Stimulated activated CD8-positive, alpha-beta memory T cell treated with anti-CD3 and anti-CD28 coated beads, Interleukin-12 subunit alpha, Interleukin-12 subunit beta, amount 100 ng/mL, for 4 hours (primary cell): ENCODE data around the gene CEP112.
"Not testable (repeated sequence)": the region's sequence is repeated elsewhere in the genome, so short reads cannot be mapped to it uniquely, and the experiment has no call there.

Experiments used
- DNase-seq: peaks from one replicate; pipeline ENCODE4 v3.0.0-alpha.2; 2020; ENCODE audit warnings: low read depth

CEP112 gene

GRCh38 chr17:65681763-65682162, 510.2 kb downstream of the CEP112 start:
- DNase-seq = not testable (repeated sequence)

GRCh38 chr17:65679165-65679845, 512.6 kb downstream of the CEP112 start:
- no peak for DNase-seq

GRCh38 chr17:65678546-65678945, 513.4 kb downstream of the CEP112 start:
- DNase-seq = no peak

GRCh38 chr17:65677932-65678331, 514.0 kb downstream of the CEP112 start:
- no peak for DNase-seq

DNA sequence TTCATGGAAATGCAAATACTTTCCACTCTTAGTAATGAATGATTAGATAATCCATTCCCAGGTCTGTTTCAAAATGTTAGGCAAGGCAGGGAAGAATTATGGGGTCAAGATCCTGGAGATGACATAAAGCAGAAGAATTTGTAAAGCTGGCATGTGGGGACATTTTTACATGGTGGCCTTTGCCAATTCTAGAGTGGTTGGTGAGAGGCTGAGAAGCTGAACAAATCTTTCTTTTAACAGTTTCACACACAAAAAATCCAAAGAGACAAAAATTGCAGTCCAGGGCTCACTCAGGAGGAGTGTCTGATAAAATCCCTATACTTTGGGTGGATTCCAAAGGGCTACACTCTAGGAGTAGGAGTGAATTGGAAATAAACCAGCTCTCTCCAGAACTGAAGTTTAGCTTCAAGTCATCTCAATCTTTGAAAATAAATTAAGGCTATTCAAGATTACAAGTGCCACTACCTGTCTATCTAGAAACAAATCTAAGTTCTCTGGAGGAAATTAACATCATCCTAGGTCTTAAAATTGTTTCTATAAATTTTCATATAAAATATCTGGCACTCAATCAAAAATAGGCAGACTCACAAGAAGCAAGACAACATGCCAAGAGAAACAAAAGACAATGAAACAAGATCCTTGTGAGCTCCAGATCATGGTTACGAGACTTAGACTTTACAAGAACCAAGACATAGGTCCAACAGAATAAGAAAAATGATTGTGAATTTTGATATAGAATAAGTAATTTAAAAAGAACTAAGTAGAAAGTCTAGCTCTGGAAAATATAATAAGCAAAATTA, 517.5 kb downstream of the CEP112 start:
- no peak for DNase-seq

DNA sequence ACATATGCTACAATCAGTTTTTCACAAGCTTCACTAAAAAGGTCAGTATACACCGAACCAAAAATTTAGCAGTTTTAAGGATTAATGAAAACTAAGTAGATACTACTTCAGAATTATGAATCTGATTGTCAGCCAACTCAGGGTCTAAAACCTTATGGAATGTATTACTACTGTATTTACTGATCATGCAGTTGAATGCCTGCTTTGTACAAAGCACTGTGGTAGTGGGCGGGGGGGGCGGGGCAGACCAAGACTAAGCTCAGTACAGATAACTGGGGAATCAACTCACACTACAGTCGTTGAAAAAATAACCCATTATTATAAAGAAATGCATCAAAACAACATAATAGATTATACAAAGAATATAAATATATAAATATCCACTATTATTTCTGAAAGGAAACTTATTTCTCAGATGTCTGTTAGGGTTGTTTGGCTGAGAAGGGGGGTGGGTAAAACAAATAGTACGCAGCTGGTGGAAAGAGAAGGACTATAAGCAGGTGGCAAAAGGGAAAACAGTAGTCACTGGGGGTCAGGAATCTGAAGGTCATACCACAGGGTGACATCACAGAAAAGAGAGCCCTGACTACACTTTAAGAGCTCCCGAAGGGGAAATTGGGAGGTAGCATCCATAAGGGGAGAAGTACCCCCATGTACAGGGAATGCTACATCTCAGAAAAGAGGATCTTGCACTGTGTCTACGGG, 521.1 kb downstream of the CEP112 start:
- no peak for DNase-seq

- DNase-seq = no peak
These were observed 523.7 kb downstream of the CEP112 start for GRCh38 chr17:65668211-65668610.

DNA sequence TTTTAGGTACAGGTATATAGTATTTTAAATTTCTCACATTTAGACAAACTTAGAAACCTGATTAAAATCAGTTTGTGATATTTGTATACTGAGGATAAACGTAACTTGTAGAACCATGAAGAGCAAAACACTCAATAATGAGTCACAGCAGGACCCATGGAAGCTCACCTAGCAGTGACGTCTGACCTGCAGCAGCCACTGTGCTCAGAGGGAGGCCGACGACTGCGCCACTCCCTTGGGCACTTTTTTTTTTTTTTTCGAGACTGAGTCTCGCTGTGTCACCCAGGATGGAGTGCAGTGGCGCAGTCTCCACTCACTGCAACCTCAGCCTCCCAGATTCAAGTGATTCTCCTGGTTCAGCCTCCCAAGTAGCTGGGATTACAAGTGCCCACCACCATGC, 524.3 kb downstream of the CEP112 start:
- DNase-seq = no peak

- DNase-seq = no peak
These were observed 525.0 kb downstream of the CEP112 start for GRCh38 chr17:65666876-65667321.

- DNase-seq = no peak
These were observed 526.0 kb downstream of the CEP112 start for GRCh38 chr17:65665966-65666365.

DNA sequence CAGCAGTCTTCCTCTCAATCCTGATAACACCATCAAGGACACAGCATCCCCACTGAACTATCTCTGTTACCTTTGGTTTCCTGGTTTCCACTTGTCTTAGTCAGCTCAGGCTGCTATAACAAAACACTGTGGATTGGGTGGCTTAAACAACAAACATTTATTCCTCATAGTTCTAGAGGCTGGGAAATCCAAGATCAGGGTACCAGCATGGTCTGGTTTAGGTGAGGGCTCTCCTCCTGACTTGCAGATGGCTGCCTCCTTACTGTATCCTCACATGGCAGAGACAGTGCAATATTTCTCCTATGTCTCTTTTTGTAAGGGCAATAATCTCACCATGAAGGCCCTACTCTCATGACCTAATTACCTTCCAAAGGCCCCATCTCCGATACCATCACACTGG, 527.2 kb downstream of the CEP112 start:
- DNase-seq = no peak

GRCh38 chr17:65664266-65664665, 527.7 kb downstream of the CEP112 start:
- no peak for DNase-seq

- no peak for DNase-seq
These were observed 529.7 kb downstream of the CEP112 start for GRCh38 chr17:65662196-65662595.

GRCh38 chr17:65660947-65661346, 531.0 kb downstream of the CEP112 start:
- no peak for DNase-seq

GRCh38 chr17:65660078-65660477, 531.9 kb downstream of the CEP112 start:
- no peak for DNase-seq

GRCh38 chr17:65659512-65659911, 532.4 kb downstream of the CEP112 start:
- DNase-seq = no peak

DNA sequence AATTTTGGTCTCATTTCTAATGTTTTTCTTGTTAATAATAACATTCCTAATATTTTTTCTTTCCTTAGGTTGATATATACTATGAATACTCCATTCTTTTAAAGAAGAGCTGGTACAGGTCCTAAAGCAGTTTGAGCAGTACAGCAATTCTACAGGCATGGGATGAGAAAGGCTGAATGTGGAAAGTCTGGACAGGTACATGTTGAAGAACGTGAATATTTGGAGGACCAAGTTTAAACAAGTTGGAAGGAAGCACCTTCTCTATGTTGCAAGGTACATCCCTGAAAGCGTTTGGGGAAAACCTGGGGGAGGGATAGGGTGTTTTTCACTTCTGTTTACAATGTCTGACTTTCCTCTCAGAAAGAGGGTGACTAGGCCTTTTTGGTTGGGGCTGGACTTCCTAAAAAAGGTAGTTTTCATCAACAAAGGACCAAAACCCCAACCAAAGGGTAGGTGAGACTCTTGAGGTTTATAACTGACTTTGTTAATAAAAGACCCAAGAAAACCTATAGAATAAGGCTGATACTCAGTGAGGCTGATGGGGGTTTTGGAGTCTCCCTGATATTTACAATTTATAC, 534.6 kb downstream of the CEP112 start:
- DNase-seq = no peak

- no peak for DNase-seq
These were observed 535.3 kb downstream of the CEP112 start for GRCh38 chr17:65656390-65657250.

- DNase-seq = no peak
These were observed 536.2 kb downstream of the CEP112 start for GRCh38 chr17:65655706-65656105.

DNA sequence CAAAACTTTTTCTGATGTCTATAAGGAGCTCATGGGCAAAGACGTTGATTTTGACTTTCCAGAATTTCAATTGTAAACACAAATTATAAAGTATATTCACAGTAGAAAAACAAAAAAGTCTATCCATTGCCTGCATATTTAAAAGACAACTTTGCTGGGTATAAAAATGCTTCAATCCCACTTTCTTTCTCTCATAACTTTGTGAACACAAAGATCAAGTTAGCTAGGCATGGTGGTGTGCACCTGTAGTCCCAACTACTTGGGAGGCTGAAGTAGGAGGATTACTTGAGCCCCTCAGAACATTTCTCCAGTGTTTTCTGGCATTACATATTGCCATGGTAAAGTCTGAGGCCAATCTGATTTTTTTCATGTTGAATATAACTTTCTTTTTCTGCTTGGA, 547.4 kb downstream of the CEP112 start:
- DNase-seq = no peak

- DNase-seq = no peak
These were observed 553.5 kb downstream of the CEP112 start for GRCh38 chr17:65638221-65638975.
